NCI-H446 treated with DMSO at 0.1 percent for 48 hours (cell line): ENCODE data around the gene DBP.
"Not testable (repeated sequence)": the region's sequence is repeated elsewhere in the genome, so short reads cannot be mapped to it uniquely, and the experiment has no call there.

Experiments
- DNase-seq: peaks from one replicate; lab custom pipeline; 2025; lab: John Stamatoyannopoulos, UW

Gene DBP

GRCh38 chr19:48639483-48640375 lies 2.5 kb upstream of the DBP start:
- DNase-seq = no peak

GRCh38 chr19:48638831-48639381 lies 1.7 kb upstream of the DBP start:
- DNase-seq = no peak

- peak; percentile 90 for DNase-seq
Observed at GRCh38 chr19:48637948-48638830, 1.0 kb upstream of the DBP start.

GRCh38 chr19:48637449-48637947 lies 319 bp upstream of the DBP start:
- DNase-seq = peak; percentile 98

- no peak for DNase-seq
Observed at GRCh38 chr19:48635966-48636858, 967 bp downstream of the DBP start.

GRCh38 chr19:48635263-48635965 lies 1.8 kb downstream of the DBP start:
- DNase-seq = no peak

GRCh38 chr19:48634424-48635262 lies 2.5 kb downstream of the DBP start:
- DNase-seq = peak; percentile 91

- no peak for DNase-seq
Observed at GRCh38 chr19:48634036-48634342, 3.2 kb downstream of the DBP start.

GRCh38 chr19:48633148-48634035 lies 3.8 kb downstream of the DBP start:
- no peak for DNase-seq

GRCh38 chr19:48632692-48633147 lies 4.5 kb downstream of the DBP start:
- DNase-seq = no peak

GRCh38 chr19:48632286-48632685 lies 4.9 kb downstream of the DBP start:
- not testable (repeated sequence) for DNase-seq

- DNase-seq = no peak
Observed at GRCh38 chr19:48631225-48631624, 6.0 kb downstream of the DBP start.

- no peak for DNase-seq
Observed at GRCh38 chr19:48630296-48631063, 6.7 kb downstream of the DBP start.

- no peak for DNase-seq
Observed at GRCh38 chr19:48629599-48630295, 7.4 kb downstream of the DBP start.

- no peak for DNase-seq
Observed at GRCh38 chr19:48629297-48629598, 7.9 kb downstream of the DBP start.

GRCh38 chr19:48628486-48629296 lies 8.5 kb downstream of the DBP start:
- DNase-seq = no peak

GRCh38 chr19:48627865-48628314 lies 9.3 kb downstream of the DBP start:
- no peak for DNase-seq
